Activated CD8-positive, alpha-beta T cell treated with anti-CD3 and anti-CD28 coated beads, Interleukin-2, amount 10 ng/mL, durations not matched to agents 7 days and 5 days (primary cell): ENCODE data around the gene SLC4A8. TPM values are rescaled to one million over a fixed set of nuclear protein-coding genes. Genes with fewer than 3 reads are reported as not detected.
A peak's percentile ranks its signal among the peaks of the same experiment; 100 is the strongest.

Source experiments
- ATAC-seq: fragments of 150-1000 bp; cut with Tn5 transposase; one replicate; pipeline ENCODE4 v1.10.0; 2021; ENCODE audit warnings: moderate library complexity
- CTCF ChIA-PET: fragments of 350-600 bp; sonication (Branson Sonifier 250); formaldehyde crosslinking; loops from one replicate; lab custom pipeline; 2021; ENCODE audit warnings: antibody characterized with exemption; lab: Charles Lee
- POLR2A ChIA-PET: fragments of 350-600 bp; sonication (Branson Sonifier 250); formaldehyde crosslinking; loops from one replicate; lab custom pipeline; 2021; ENCODE audit warnings: antibody characterized with exemption; lab: Charles Lee
- DNase-seq: peaks from one replicate; pipeline ENCODE4 v3.0.0-alpha.2; 2020
- H3K27ac Mint-ChIP-seq: one replicate; pipeline ENCODE4 v1.8.0; 2021; ENCODE audit warnings: mild to moderate bottlenecking, mixed read lengths
- H3K27me3 Mint-ChIP-seq: one replicate; pipeline ENCODE4 v1.8.0; 2021; ENCODE audit warnings: low read depth, mixed read lengths
- H3K36me3 Mint-ChIP-seq: one replicate; pipeline ENCODE4 v1.8.0; 2021; ENCODE audit warnings: low read depth, mixed read lengths
- H3K4me1 Mint-ChIP-seq: one replicate; pipeline ENCODE4 v1.8.0; 2021; ENCODE audit warnings: low read depth, mixed read lengths
- H3K4me3 Mint-ChIP-seq: one replicate; pipeline ENCODE4 v1.8.0; 2021; ENCODE audit warnings: mild to moderate bottlenecking, mixed read lengths
- H3K9me3 Mint-ChIP-seq: one replicate; pipeline ENCODE4 v1.8.0; 2022; ENCODE audit warnings: mixed read lengths; ENCODE audit not compliant: insufficient read depth
- total RNA-seq, 2 experiments: library from RNA; stranded (reverse); gene quantifications; one replicate each; pipeline ENCODE4 v1.2.3, GENCODE V29; 2021

SLC4A8 gene
- total RNA-seq, 2 experiments from 2014 or later: 11.4 to 12.6 TPM

- POLR2A ChIA-PET: interaction anchor here (0.8 to 1.4 kb wide), 3 partner anchors 11 to 27 kb away, joined by 3 to 5 read pairs (median 5); no protein-coding TSS in a partner anchor
- CTCF ChIA-PET: interaction anchor here (0.8 to 7.0 kb wide), 6 partner anchors 9 to 425 kb away, joined by 3 to 43 read pairs (median 3); no protein-coding TSS in a partner anchor
- H3K36me3 Mint-ChIP-seq: peaks cover 4% of the 10 kb centered on the region
- H3K27me3 Mint-ChIP-seq: peaks cover 2% of the 10 kb centered on the region
- DNase-seq (peak; percentile 59), ATAC-seq (peak; percentile 24)
- peak overlapping the region; percentile 84 for H3K4me3 Mint-ChIP-seq
- H3K4me1 Mint-ChIP-seq: peaks cover 47% of the 10 kb centered on the region
- H3K27ac Mint-ChIP-seq: peak overlapping the region; percentile 97
- no peaks in the 10 kb centered on the region for H3K9me3 Mint-ChIP-seq
Measured at GRCh38 chr12:51395283-51396230, 29.1 kb upstream of the SLC4A8 start.

GRCh38 chr12:51397670-51398069 lies 27.0 kb upstream of the SLC4A8 start:
- Mint-ChIP-seq H3K4me1 (peaks cover 36% of the 10 kb centered on the region), H3K27me3 (peaks cover 2% of the 10 kb centered on the region), H3K36me3 (peaks cover 4% of the 10 kb centered on the region), H3K9me3 (no peaks in the 10 kb centered on the region), H3K27ac (no peak overlapping the region), H3K4me3 (no peak overlapping the region)
- ChIA-PET CTCF (interaction anchor here (1.0 to 7.0 kb wide), 4 partner anchors 23 to 135 kb away, joined by 3 to 43 read pairs (median 4); no protein-coding TSS in a partner anchor), POLR2A (no interaction called here)
- DNase-seq (no peak), ATAC-seq (no peak)

GRCh38 chr12:51399891-51400290 lies 24.7 kb upstream of the SLC4A8 start:
- ChIA-PET CTCF (interaction anchor here (0.7 to 7.0 kb wide), 2 partner anchors 21 to 24 kb away, joined by 3 to 43 read pairs; no protein-coding TSS in a partner anchor), POLR2A (no interaction called here)
- H3K9me3 Mint-ChIP-seq: no peaks in the 10 kb centered on the region
- no peak overlapping the region for H3K4me3 Mint-ChIP-seq
- no peak overlapping the region for H3K27ac Mint-ChIP-seq
- H3K27me3 Mint-ChIP-seq: peaks cover 2% of the 10 kb centered on the region
- DNase-seq (no peak), ATAC-seq (no peak)
- peaks cover 14% of the 10 kb centered on the region for H3K4me1 Mint-ChIP-seq
- H3K36me3 Mint-ChIP-seq: peaks cover 5% of the 10 kb centered on the region

- peaks cover 5% of the 10 kb centered on the region for H3K36me3 Mint-ChIP-seq
- no peak overlapping the region for H3K27ac Mint-ChIP-seq
- H3K9me3 Mint-ChIP-seq: no peaks in the 10 kb centered on the region
- CTCF ChIA-PET: no interaction called here
- POLR2A ChIA-PET: no interaction called here
- no peak overlapping the region for H3K4me3 Mint-ChIP-seq
- H3K27me3 Mint-ChIP-seq: peaks cover 2% of the 10 kb centered on the region
- ATAC-seq (no peak), DNase-seq (no peak)
- H3K4me1 Mint-ChIP-seq: peaks cover 4% of the 10 kb centered on the region
Measured at GRCh38 chr12:51401020-51401419, 23.6 kb upstream of the SLC4A8 start.

GRCh38 chr12:51401486-51401885 lies 23.1 kb upstream of the SLC4A8 start:
- ATAC-seq: no peak

GRCh38 chr12:51401900-51402299 lies 22.7 kb upstream of the SLC4A8 start:
- POLR2A ChIA-PET: no interaction called here
- ATAC-seq (no peak), DNase-seq (no peak)
- CTCF ChIA-PET: interaction anchor here (1.6 kb wide), 1 partner anchor 19 kb away, joined by 5 read pairs; no protein-coding TSS in a partner anchor
- Mint-ChIP-seq H3K27ac (no peak overlapping the region), H3K4me1 (peaks cover 8% of the 10 kb centered on the region), H3K9me3 (no peaks in the 10 kb centered on the region), H3K36me3 (peaks cover 5% of the 10 kb centered on the region), H3K27me3 (peaks cover 2% of the 10 kb centered on the region), H3K4me3 (no peak overlapping the region)

More at GRCh38 chr12:51401486-51401885, 23.1 kb upstream of the SLC4A8 start:
- H3K4me1 Mint-ChIP-seq: peaks cover 5% of the 10 kb centered on the region
- no peak for DNase-seq
- no peak overlapping the region for H3K4me3 Mint-ChIP-seq
- peaks cover 5% of the 10 kb centered on the region for H3K36me3 Mint-ChIP-seq
- CTCF ChIA-PET: interaction anchor here (1.6 kb wide), 1 partner anchor 19 kb away, joined by 5 read pairs; no protein-coding TSS in a partner anchor
- POLR2A ChIA-PET: no interaction called here
- no peak overlapping the region for H3K27ac Mint-ChIP-seq
- no peaks in the 10 kb centered on the region for H3K9me3 Mint-ChIP-seq
- H3K27me3 Mint-ChIP-seq: peaks cover 2% of the 10 kb centered on the region

GRCh38 chr12:51403159-51403558 lies 21.5 kb upstream of the SLC4A8 start:
- ATAC-seq (no peak), DNase-seq (no peak)
- Mint-ChIP-seq H3K4me3 (no peak overlapping the region), H3K36me3 (peaks cover 5% of the 10 kb centered on the region), H3K4me1 (peaks cover 19% of the 10 kb centered on the region), H3K9me3 (no peaks in the 10 kb centered on the region), H3K27me3 (peaks cover 2% of the 10 kb centered on the region), H3K27ac (no peak overlapping the region)
- ChIA-PET CTCF (interaction anchor here (1.6 kb wide), 1 partner anchor 17 kb away, joined by 5 read pairs; no protein-coding TSS in a partner anchor), POLR2A (no interaction called here)

GRCh38 chr12:51403681-51404136 lies 20.9 kb upstream of the SLC4A8 start:
- DNase-seq: no peak
- Mint-ChIP-seq H3K9me3 (no peaks in the 10 kb centered on the region), H3K36me3 (peaks cover 5% of the 10 kb centered on the region), H3K27me3 (peaks cover 2% of the 10 kb centered on the region), H3K4me1 (peaks cover 19% of the 10 kb centered on the region), H3K27ac (no peak overlapping the region), H3K4me3 (no peak overlapping the region)
- ChIA-PET POLR2A (no interaction called here), CTCF (no interaction called here)
- no peak for ATAC-seq

GRCh38 chr12:51404627-51405026 lies 20.0 kb upstream of the SLC4A8 start:
- ChIA-PET POLR2A (no interaction called here), CTCF (no interaction called here)
- DNase-seq (no peak), ATAC-seq (no peak)
- H3K27me3 Mint-ChIP-seq: no peaks in the 10 kb centered on the region
- no peaks in the 10 kb centered on the region for H3K9me3 Mint-ChIP-seq
- H3K4me1 Mint-ChIP-seq: peaks cover 19% of the 10 kb centered on the region
- H3K36me3 Mint-ChIP-seq: peaks cover 5% of the 10 kb centered on the region
- no peak overlapping the region for H3K27ac Mint-ChIP-seq
- no peak overlapping the region for H3K4me3 Mint-ChIP-seq

- H3K27me3 Mint-ChIP-seq: no peaks in the 10 kb centered on the region
- DNase-seq (no peak), ATAC-seq (no peak)
- H3K4me3 Mint-ChIP-seq: no peak overlapping the region
- POLR2A ChIA-PET: no interaction called here
- H3K27ac Mint-ChIP-seq: no peak overlapping the region
- H3K4me1 Mint-ChIP-seq: peaks cover 19% of the 10 kb centered on the region
- no peaks in the 10 kb centered on the region for H3K9me3 Mint-ChIP-seq
- CTCF ChIA-PET: interaction anchor here (1.0 kb wide), 1 partner anchor 19 kb away, joined by 3 read pairs; the partner anchor contains the start of gene SLC4A8
- peaks cover 5% of the 10 kb centered on the region for H3K36me3 Mint-ChIP-seq
Measured at GRCh38 chr12:51405801-51406207, 18.8 kb upstream of the SLC4A8 start.

- DNase-seq (no peak), ATAC-seq (no peak)
- POLR2A ChIA-PET: no interaction called here
- Mint-ChIP-seq H3K27me3 (no peaks in the 10 kb centered on the region), H3K9me3 (no peaks in the 10 kb centered on the region), H3K36me3 (peaks cover 5% of the 10 kb centered on the region), H3K27ac (no peak overlapping the region), H3K4me1 (peaks cover 19% of the 10 kb centered on the region), H3K4me3 (no peak overlapping the region)
- CTCF ChIA-PET: interaction anchor here (1.0 kb wide), 1 partner anchor 18 kb away, joined by 3 read pairs; the partner anchor contains the start of gene SLC4A8
Measured at GRCh38 chr12:51406290-51406689, 18.3 kb upstream of the SLC4A8 start.
